Bronchial epithelial cell (primary cell): ENCODE data around the gene AMFR. TPM values are rescaled to one million over a fixed set of nuclear protein-coding genes. Genes with fewer than 3 reads are reported as not detected.

Experiments used
- DNase-seq: peaks from one replicate; pipeline ENCODE4 v3.0.0-alpha.2; 2010; ENCODE audit warnings: low read depth
- FAIRE-seq: peaks from 2 replicates; lab custom pipeline; 2011; peaks lifted over from hg19 to GRCh38; lab: Jason Lieb, UNC
- H3K27me3 ChIP-seq: 2 replicates; pipeline ENCODE4 v1.5.1; 2011; ENCODE audit warnings: low read length; ENCODE audit not compliant: control insufficient read depth, insufficient read depth
- H3K36me3 ChIP-seq: 2 replicates; pipeline ENCODE4 v1.5.1; 2011; ENCODE audit warnings: low read length; ENCODE audit not compliant: control insufficient read depth, insufficient read depth
- H3K4me3 ChIP-seq: 2 replicates; pipeline ENCODE4 v1.5.1; 2011; ENCODE audit warnings: mild to moderate bottlenecking, low read depth, low read length, control low read depth
- total RNA-seq: library from RNA; depleted of rRNA; stranded (reverse); fragments of >200 nt; gene quantifications from 2 replicates; pipeline ENCODE4 v1.2.1, GENCODE V29; 2014
- TF ChIP-seq, protein P1 (sequence below): IDR thresholded peaks from 2 replicates; pipeline ENCODE4 v1.5.1; 2011; ENCODE audit warnings: mild to moderate bottlenecking, moderate library complexity, low read length, control low read depth, inconsistent platforms; ENCODE audit not compliant: insufficient read depth, severe bottlenecking

Gene AMFR
- total RNA-seq = 224 and 319 TPM in 2 replicates

DNA sequence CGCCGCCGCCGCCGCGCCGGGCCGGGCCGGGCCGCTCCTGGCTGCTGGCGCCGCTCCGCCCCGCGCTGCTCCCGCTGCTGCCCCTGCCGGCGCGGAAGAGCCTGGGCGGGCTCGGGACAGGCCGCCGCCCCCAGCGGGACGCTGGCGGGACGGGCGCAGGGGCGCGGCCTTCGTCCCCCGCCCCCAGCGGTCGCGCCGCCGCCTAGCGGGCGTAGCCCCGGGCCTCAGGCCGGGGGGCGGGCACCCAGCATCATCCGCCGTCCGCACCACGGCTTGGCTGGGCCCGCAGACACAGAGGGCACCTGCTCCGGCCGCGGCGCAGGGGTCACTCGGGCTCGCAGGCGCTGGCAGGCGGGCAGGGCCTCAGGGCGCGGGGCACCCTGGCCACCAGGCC is at the start of gene AMFR:
TSS of gene AMFR (minus strand) at position 107 of the 394 bp plus-strand sequence. CDS start 218 bp downstream, outside the sequence.
- FAIRE-seq = no peak

DNA sequence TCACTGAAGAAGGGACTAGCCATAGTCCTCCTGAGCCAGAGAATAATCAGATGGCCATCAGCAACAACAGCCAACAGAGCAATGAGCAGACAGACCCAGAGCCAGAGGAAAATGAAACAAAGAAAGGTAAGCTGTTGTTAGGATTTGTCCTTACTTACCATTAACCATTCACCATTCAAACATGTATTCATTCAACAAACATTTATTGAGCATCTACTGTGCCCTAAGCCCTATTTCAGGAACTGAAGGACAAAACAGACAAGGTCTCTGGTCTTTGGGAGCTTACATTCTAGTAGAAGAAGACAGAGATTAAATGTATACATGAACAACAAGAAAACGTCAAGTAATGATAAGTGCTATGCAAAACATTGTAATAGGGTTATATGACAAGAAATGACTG is 45.3 kb upstream of the AMFR start:
- DNase-seq (no peak), FAIRE-seq (no peak)
- Histone ChIP-seq H3K36me3 (peaks cover 30% of the 10 kb centered on the region), H3K27me3 (no peaks in the 10 kb centered on the region), H3K4me3 (no peak overlapping the region)
- TF ChIP-seq, protein P1, sequence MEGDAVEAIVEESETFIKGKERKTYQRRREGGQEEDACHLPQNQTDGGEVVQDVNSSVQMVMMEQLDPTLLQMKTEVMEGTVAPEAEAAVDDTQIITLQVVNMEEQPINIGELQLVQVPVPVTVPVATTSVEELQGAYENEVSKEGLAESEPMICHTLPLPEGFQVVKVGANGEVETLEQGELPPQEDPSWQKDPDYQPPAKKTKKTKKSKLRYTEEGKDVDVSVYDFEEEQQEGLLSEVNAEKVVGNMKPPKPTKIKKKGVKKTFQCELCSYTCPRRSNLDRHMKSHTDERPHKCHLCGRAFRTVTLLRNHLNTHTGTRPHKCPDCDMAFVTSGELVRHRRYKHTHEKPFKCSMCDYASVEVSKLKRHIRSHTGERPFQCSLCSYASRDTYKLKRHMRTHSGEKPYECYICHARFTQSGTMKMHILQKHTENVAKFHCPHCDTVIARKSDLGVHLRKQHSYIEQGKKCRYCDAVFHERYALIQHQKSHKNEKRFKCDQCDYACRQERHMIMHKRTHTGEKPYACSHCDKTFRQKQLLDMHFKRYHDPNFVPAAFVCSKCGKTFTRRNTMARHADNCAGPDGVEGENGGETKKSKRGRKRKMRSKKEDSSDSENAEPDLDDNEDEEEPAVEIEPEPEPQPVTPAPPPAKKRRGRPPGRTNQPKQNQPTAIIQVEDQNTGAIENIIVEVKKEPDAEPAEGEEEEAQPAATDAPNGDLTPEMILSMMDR = no peak

More for the DNA sequence above, at the start of gene AMFR:
- H3K27me3 ChIP-seq = no peaks in the 10 kb centered on the region
- TF ChIP-seq, protein P1 = peak; percentile 28
- H3K4me3 ChIP-seq = peak within 1 kb of the TSS; percentile 72
- no peaks in the 10 kb centered on the region for H3K36me3 ChIP-seq
- peak; percentile 55 for DNase-seq

DNA sequence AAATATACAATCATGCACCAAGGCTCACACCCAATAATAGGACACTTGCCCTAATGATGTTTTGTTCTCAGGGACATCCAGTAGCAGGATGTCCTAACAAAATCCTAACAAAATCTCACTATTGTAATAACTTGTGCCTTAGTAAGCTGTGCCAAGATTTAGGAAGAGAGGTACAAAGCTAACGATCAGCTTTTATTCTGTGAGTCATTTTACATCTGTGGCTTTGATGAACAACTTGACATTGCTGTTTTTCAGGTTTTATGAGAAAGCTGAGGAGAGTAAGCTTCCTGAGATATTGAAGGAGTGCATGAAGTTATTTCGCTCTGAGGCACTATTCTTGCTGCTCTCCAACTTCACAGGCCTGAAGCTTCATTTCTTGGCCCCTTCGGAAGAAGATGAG is 44.9 kb upstream of the AMFR start:
- DNase-seq (peak; percentile 80), FAIRE-seq (no peak)
- peaks cover 29% of the 10 kb centered on the region for H3K36me3 ChIP-seq
- no peaks in the 10 kb centered on the region for H3K27me3 ChIP-seq
- TF ChIP-seq, protein P1 = no peak
- no peak overlapping the region for H3K4me3 ChIP-seq

DNA sequence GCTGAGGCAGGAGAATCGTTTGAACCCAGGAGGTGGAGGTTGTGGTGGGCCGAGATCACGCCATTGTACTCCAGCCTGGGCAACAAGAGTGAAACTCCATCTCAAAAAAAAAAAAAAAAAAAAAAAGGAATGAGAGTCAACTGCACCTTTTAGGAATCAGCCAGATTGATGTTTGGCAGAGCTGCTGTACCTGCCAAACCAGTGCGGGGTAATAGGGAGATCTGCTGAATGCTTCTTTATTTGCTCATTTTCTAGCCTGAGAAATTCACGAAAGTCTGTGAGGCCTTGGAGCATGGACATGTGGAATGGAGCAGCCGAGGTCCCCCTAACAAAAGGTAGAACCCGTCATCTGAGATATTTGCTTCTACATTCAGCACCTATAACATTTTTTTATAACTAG is 44.4 kb upstream of the AMFR start:
- DNase-seq (no peak), FAIRE-seq (no peak)
- Histone ChIP-seq H3K27me3 (no peaks in the 10 kb centered on the region), H3K4me3 (no peak overlapping the region), H3K36me3 (peaks cover 28% of the 10 kb centered on the region)
- TF ChIP-seq, protein P1 = no peak

DNA sequence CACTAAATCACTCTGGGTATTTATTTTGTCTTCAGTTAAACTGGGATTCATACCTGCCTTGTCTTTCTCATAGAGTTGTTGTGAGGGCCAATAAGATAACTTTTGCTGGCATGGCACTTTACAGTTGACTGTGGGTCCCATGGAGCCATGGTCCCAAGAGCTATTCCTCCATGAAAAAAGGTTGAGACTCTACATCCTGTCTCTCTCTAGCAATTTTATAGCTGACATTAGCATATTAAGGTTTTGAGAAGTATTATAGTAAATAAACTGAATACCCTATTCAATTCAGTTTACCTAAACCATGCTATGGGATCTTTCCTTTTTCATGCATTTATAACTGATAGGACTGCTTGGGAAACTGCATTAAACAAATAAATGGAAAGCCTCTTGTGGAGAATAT is 43.5 kb upstream of the AMFR start:
- TF ChIP-seq, protein P1 = no peak
- DNase-seq (no peak), FAIRE-seq (no peak)
- Histone ChIP-seq H3K4me3 (no peak overlapping the region), H3K27me3 (no peaks in the 10 kb centered on the region), H3K36me3 (peaks cover 25% of the 10 kb centered on the region)

DNA sequence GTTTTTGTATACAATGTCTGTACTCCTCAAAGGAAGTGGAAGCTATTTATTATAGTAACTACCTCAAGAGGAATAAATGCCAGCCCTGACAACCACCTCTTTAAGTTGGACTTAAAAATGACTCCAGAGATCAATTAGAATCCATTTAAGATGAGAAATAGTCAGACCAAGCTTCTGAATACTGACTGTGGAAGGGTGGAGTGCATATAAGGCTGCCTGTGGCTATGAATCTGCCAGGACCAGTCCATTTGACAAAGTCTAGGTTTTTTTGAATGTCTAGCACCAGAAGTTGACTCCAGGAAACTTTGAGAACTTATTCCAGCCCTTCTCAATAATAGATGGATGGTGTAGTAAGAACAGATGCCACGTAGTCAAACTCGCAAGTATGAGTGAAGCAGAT is 41.0 kb upstream of the AMFR start:
- Histone ChIP-seq H3K4me3 (no peak overlapping the region), H3K27me3 (no peaks in the 10 kb centered on the region), H3K36me3 (peaks cover 19% of the 10 kb centered on the region)
- TF ChIP-seq, protein P1 = no peak
- no peak for DNase-seq
- no peak for FAIRE-seq
